ENCODE measurements around the gene PLRG1. TPM values are rescaled to one million over a fixed set of nuclear protein-coding genes. Genes with fewer than 3 reads are reported as not detected.

The PLRG1 gene
- total RNA-seq, 4 donors from 2014 or later = 22.5 to 48.2 (median 42.9) TPM

GRCh38 chr4:154564311-154564710 lies 14.1 kb upstream of the PLRG1 start:
- Histone ChIP-seq H3K27ac (no peak overlapping the region), H3K4me1 (peaks cover 0 to 9% (median 0%) of the 10 kb centered on the region in 4 donors), H3K36me3 (no peaks in the 10 kb centered on the region), H3K9me3 (no peaks in the 10 kb centered on the region), H3K4me3 (no peak overlapping the region), H3K27me3 (no peaks in the 10 kb centered on the region)
- TF ChIP-seq EP300 (IDR thresholded peaks at IDR 0.05; ENCODE audit: low read depth) (no peak), CTCF (IDR thresholded peaks at IDR 0.05) (no peak), POLR2A (IDR thresholded peaks at IDR 0.05) (no peak), POLR2AphosphoS5 (IDR thresholded peaks at IDR 0.05) (no peak)
- no peak for DNase-seq
- WGBS, 2 donors (ENCODE audit: low coverage in 1 of 2) = 77 to 84% methylated on average over 1 of the region's 1 CpG
- intact Hi-C loops (cut with DNase I; ENCODE audit: low total_unique reads) = no loop called here
- in situ Hi-C loops (cut with MboI; ENCODE audit: low pct_ligation_motif_present in 1 of 4, low pct_unique_long_range_greater_than_20kb in 1 of 4, low sequenced_read_pairs in 3 of 4) = loop anchor here in 2 of 4 donors (25.0 kb wide), 1 partner anchor 798 kb away; no protein-coding TSS in a partner anchor

- in situ Hi-C loops (cut with MboI; ENCODE audit: low pct_ligation_motif_present in 1 of 4, low pct_unique_long_range_greater_than_20kb in 1 of 4, low sequenced_read_pairs in 3 of 4) = loop anchor here in 2 of 4 donors (25.0 kb wide), 1 partner anchor 800 kb away; no protein-coding TSS in a partner anchor
These were observed 12.6 kb upstream of the PLRG1 start, which contains the start of gene FGB for GRCh38 chr4:154562697-154563254. TSS of gene FGB (plus strand) at chr4:154563011. CDS start at chr4:154563019, 8 bp downstream.

GRCh38 chr4:154560824-154561231 lies 10.6 kb upstream of the PLRG1 start:
- no peak overlapping the region for H3K27ac ChIP-seq
- WGBS, 2 donors (ENCODE audit: low coverage in 1 of 2) = 86% methylated on average over 4 of the region's 4 CpGs

More at GRCh38 chr4:154562697-154563254, 12.6 kb upstream of the PLRG1 start, which contains the start of gene FGB:
- DNase-seq = no peak
- no peak within 1 kb of the TSS for H3K27ac ChIP-seq
- 69 to 75% methylated on average over 2 of the region's 2 CpGs for WGBS, 2 donors (ENCODE audit: low coverage in 1 of 2)
- H3K9me3 ChIP-seq = no peaks in the 10 kb centered on the region
- H3K4me1 ChIP-seq = peaks cover 0 to 9% (median 0%) of the 10 kb centered on the region in 4 donors
- TF ChIP-seq CTCF (IDR thresholded peaks at IDR 0.05) = no peak
- no peak for TF ChIP-seq EP300 (IDR thresholded peaks at IDR 0.05; ENCODE audit: low read depth)
- no peak for TF ChIP-seq POLR2AphosphoS5 (IDR thresholded peaks at IDR 0.05)
- TF ChIP-seq POLR2A (IDR thresholded peaks at IDR 0.05) = no peak
- H3K27me3 ChIP-seq = no peaks in the 10 kb centered on the region
- no peaks in the 10 kb centered on the region for H3K36me3 ChIP-seq
- H3K4me3 ChIP-seq = no peak within 1 kb of the TSS
- intact Hi-C loops (cut with DNase I; ENCODE audit: low total_unique reads) = no loop called here

More at GRCh38 chr4:154560824-154561231, 10.6 kb upstream of the PLRG1 start:
- Histone ChIP-seq H3K36me3 (no peaks in the 10 kb centered on the region), H3K9me3 (no peaks in the 10 kb centered on the region), H3K27me3 (no peaks in the 10 kb centered on the region), H3K4me3 (no peak overlapping the region), H3K4me1 (peaks cover 0 to 9% (median 0%) of the 10 kb centered on the region in 4 donors)
- no peak for DNase-seq
- intact Hi-C loops (cut with DNase I; ENCODE audit: low total_unique reads) (no loop called here), in situ Hi-C loops (cut with MboI; ENCODE audit: low pct_ligation_motif_present in 1 of 4, low pct_unique_long_range_greater_than_20kb in 1 of 4, low sequenced_read_pairs in 3 of 4) (loop anchor here in 2 of 4 donors (25.0 kb wide), 1 partner anchor 801 kb away; no protein-coding TSS in a partner anchor)
- TF ChIP-seq EP300 (IDR thresholded peaks at IDR 0.05; ENCODE audit: low read depth) (no peak), POLR2A (IDR thresholded peaks at IDR 0.05) (no peak), POLR2AphosphoS5 (IDR thresholded peaks at IDR 0.05) (no peak), CTCF (IDR thresholded peaks at IDR 0.05) (no peak)

Data from transverse colon (tissue), 4 donors.